Body of pancreas (tissue), 4 donors: ENCODE measurements around the gene GJB4.

Experiments used
- POLR2A ChIP-seq, 3 donors: fragments of 450-650 bp; IDR thresholded peaks; one replicate each; pipeline ENCODE4 v1.6.1; 2016; ENCODE audit warnings: antibody characterized with exemption in 3 of 3, mild to moderate bottlenecking in 2 of 3
- TF ChIP-seq, protein P1 (sequence below), 7 experiments: fragments of 450-650 bp in 4 of 7; fragments of 200-600 bp in 3 of 7; sonication (generic) in 3 of 7; IDR thresholded peaks; one replicate each; pipeline ENCODE4 v1.5.1; 2016 to 2019; ENCODE audit warnings: antibody characterized with exemption in 7 of 7

- TF ChIP-seq, protein P1, sequence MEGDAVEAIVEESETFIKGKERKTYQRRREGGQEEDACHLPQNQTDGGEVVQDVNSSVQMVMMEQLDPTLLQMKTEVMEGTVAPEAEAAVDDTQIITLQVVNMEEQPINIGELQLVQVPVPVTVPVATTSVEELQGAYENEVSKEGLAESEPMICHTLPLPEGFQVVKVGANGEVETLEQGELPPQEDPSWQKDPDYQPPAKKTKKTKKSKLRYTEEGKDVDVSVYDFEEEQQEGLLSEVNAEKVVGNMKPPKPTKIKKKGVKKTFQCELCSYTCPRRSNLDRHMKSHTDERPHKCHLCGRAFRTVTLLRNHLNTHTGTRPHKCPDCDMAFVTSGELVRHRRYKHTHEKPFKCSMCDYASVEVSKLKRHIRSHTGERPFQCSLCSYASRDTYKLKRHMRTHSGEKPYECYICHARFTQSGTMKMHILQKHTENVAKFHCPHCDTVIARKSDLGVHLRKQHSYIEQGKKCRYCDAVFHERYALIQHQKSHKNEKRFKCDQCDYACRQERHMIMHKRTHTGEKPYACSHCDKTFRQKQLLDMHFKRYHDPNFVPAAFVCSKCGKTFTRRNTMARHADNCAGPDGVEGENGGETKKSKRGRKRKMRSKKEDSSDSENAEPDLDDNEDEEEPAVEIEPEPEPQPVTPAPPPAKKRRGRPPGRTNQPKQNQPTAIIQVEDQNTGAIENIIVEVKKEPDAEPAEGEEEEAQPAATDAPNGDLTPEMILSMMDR (IDR thresholded peaks at IDR 0.05) = no peak
- TF ChIP-seq POLR2A (IDR thresholded peaks at IDR 0.05) = no peak
Observed at GRCh38 chr1:34781071-34781843, 21.7 kb downstream of the GJB4 start, which contains the start of gene GJB3.
